ENCODE data around the gene LDHD.

- TF ChIP-seq, protein P1, sequence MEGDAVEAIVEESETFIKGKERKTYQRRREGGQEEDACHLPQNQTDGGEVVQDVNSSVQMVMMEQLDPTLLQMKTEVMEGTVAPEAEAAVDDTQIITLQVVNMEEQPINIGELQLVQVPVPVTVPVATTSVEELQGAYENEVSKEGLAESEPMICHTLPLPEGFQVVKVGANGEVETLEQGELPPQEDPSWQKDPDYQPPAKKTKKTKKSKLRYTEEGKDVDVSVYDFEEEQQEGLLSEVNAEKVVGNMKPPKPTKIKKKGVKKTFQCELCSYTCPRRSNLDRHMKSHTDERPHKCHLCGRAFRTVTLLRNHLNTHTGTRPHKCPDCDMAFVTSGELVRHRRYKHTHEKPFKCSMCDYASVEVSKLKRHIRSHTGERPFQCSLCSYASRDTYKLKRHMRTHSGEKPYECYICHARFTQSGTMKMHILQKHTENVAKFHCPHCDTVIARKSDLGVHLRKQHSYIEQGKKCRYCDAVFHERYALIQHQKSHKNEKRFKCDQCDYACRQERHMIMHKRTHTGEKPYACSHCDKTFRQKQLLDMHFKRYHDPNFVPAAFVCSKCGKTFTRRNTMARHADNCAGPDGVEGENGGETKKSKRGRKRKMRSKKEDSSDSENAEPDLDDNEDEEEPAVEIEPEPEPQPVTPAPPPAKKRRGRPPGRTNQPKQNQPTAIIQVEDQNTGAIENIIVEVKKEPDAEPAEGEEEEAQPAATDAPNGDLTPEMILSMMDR (conservative IDR thresholded peaks at IDR 0.05) = no peak
- no peak for TF ChIP-seq ZFX (IDR thresholded peaks at IDR 0.05)
These were observed 1.4 kb downstream of the LDHD start for GRCh38 chr16:75114946-75115825.

Data from C4-2B (cell line).